Stimulated activated CD4-positive, alpha-beta T cell treated with anti-CD3 and anti-CD28 coated beads, Interleukin-4, amount 100 ng/mL, for 48 hours (primary cell): ENCODE measurements around the gene RARS2.
"Not testable (repeated sequence)": the region's sequence is repeated elsewhere in the genome, so short reads cannot be mapped to it uniquely, and the experiment has no call there.

Source experiments
- DNase-seq, 2 donors: peaks; one replicate each; pipeline ENCODE4 v3.0.0-alpha.2; 2020; ENCODE audit warnings: low read depth in 2 of 2

The RARS2 gene, protein sequence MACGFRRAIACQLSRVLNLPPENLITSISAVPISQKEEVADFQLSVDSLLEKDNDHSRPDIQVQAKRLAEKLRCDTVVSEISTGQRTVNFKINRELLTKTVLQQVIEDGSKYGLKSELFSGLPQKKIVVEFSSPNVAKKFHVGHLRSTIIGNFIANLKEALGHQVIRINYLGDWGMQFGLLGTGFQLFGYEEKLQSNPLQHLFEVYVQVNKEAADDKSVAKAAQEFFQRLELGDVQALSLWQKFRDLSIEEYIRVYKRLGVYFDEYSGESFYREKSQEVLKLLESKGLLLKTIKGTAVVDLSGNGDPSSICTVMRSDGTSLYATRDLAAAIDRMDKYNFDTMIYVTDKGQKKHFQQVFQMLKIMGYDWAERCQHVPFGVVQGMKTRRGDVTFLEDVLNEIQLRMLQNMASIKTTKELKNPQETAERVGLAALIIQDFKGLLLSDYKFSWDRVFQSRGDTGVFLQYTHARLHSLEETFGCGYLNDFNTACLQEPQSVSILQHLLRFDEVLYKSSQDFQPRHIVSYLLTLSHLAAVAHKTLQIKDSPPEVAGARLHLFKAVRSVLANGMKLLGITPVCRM

DNA sequence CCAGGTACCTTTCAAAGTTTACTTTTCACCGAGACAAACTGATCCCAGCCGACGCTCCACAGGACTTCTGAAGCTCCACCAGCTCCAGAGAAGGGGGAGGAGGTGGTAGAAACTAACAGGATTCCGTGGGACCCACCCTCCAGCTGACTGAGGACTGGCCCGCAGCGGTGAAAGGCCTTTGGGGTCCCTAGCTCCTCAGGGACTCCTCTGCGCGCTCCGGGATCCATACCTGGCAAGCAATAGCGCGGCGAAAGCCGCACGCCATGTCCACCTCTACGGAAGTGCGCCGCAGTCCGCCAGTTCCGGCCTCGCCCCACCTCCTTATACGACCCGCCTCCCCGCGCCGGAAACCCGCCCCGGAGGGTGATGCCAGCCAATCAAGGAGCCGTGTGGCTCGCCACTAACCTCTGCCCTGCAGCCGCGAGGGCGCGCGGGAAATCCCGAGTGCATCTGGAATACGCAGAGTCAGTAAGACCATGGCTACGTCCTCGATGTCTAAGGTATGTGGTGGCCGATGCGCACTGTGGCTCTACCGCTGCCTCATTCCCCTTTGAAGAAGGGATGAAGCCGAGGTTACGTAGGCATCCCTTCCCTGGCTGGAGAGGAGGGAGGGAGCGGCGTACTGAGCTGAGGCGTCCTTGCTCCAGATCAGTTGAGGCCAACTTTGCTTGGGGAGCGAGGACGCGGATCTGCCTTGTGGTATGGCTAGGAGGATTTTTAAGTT is at the start of gene RARS2, which contains the start of gene ORC3:
TSS of gene RARS2 (minus strand) at position 295 of the 724 bp plus-strand sequence. CDS start at position 265, 30 bp downstream.
TSS of gene ORC3 (plus strand) at position 443 of the 724 bp plus-strand sequence. CDS start at position 477, 34 bp downstream.
- peak; percentile 93 to 94 for DNase-seq

DNA sequence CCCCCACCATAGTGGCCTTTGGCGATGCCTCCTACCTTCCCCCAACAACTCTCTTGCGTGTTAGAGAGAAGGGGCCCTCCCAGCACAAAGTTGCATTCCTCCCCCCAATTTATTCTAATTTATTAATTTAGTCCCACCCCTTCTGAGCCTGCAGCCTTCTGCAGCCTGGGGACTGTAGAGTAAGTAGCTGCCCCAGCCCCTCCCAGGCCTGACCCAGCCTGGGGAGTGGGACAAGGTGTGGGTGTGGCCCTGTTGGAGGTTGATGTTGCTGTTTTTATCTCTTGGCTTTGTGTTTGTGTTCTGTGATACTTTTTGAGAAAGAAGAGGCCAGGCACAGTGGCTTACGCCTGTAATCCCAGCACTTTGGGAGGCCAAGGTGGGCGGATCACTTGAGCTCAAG is 49.6 kb upstream of the RARS2 start:
- DNase-seq, result no peak

DNA sequence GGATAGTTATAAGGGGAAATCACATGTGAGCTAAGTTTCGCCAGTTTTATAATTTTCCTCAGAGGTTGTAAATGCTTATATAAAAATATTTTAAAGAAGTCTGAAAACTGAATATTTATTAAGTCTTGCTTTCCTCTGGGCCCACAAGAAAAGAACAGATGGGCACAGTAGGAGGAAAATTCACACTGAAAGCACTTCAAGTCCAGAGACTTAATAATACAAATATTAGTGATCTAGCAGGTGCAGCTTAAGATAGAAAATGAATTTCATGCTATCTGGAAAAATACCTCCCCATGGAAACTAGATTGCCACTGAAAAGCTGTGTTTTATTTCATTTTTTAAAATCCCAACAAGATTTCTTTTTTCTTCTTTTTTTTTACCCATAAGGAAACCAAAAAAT is 47.3 kb upstream of the RARS2 start:
- DNase-seq, result no peak

DNA sequence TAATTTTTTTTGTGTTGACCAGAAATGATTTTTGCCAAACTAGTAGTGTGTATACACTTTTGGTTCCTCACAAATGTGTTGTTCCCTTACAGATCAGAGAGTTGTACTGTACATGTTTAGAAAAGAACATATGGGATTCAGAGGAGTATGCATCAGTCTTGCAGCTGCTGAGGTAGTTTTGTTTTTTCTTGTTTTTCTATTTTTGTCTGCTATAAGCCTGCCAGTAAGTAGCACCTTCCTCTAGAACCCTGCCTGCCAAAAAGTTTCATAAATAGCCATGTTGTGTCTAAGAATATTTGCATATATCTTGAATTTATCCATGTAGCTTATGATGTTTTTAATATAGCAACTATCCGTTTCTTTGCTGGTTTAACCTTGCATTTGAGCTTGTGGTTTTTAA is 46.5 kb upstream of the RARS2 start:
- no peak for DNase-seq

DNA sequence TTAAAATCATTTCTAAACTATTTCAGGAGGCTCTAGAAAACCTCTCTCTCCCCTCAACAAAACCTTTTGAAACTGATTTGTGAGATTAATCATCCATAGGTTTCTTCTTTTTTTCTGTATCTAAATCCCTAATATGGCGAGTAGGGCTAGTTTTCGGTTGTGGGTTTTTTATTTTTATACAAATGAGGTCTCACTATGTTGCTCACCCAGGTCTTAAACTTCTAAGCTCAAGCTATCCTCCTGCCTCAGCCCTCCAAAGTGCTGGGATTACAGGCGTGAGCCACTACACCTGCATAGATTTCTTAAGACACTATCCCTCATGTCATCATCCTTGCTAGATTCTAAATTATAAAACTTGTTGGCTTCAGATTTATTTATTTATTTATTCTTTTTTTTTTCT is 44.1 kb upstream of the RARS2 start:
- no peak for DNase-seq

DNA sequence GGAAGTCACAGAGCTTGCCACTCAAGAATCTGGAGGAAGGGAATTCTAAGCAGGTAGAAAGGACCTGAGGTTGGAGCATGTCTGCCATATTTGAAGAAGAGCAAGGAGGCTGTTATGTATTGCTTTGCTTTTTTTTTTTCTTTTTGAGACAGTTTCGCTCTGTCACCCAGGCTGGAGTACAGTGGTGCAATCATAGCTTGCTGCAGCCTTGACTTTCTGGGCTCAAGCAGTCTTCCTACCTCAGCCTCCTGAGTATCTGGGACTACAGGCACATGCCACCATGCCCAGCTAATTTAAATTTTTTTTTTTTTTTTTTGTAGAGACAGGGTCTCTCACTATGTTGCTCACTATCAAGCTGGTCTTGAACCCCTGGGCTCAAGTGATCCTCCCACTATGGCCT is 41.0 kb upstream of the RARS2 start:
- DNase-seq, result no peak

DNA sequence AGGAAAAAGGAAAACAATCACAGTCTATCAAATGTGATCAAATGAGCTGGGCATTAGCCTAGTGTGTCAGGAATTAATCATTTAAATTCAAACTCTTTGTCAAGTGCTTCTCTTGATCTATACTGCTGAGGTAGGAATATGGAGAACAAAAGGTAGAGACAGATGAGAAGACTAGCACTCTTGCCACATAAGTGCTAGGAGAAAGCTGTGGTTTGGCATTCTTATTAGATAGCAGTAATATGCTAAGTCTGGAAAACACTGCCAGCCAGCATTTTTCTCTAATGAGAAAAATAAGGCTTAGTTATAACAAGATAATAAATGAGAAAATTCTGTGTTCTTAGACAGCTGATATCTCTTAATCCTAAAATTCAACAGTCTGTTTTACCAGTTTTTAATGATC is 39.1 kb upstream of the RARS2 start:
- DNase-seq, result no peak

DNA sequence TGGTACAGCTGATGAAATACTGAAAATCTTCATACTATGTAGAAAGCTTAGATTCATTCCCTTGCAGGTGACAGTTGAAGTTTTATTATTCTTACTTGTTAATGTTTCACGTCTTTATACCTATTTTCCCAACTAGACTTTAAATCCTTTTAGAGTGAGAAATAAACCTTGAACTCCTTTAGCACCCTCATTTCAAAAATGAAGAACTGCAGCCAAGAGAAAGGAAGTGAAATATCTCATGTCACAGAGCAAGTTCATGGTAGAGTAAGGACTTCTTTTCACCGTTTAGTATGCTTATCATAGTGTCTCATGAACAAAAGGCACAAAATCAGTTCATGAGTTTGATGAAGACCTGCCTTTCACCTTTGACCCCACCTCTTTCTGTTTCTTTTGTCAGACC is 38.6 kb upstream of the RARS2 start:
- no peak for DNase-seq

DNA sequence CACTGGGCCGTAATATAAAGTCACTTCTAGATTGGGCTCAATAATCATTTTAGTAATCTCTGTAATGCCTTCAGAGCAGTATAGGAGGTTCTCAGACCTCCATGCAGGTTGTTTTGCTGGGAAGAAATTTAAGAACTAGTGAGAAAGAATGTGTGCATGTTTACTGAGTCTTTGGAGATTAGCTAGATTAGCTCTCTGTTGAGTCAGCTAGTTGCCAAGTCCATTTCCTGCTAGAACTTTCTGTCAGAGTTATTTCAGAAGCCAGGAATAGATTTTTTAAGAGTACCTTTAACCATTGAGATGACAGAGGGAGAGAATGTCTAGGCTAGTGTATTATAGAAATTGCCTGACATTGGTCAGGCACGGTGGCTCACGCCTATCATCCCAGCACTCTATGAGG is 33.5 kb upstream of the RARS2 start:
- no peak for DNase-seq

DNA sequence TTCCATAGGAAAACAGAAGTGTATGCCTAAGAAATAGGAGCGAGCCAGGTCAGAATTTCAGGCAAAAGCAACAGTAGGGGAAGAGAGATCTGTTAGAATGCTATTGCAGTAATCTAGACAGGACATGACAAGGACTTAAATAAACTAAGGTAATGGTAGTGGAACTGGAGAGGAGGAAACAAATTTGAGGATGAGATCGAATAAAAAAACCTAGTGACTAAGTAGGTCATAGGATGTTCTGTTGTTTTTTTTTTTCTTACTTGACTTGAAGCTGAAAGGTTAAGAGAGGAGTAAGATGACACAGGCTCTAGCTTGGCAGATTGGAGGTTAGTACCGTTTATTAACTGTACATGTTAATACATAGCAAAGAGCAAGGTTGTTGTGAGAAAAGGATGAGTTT is 28.7 kb upstream of the RARS2 start:
- DNase-seq, result no peak

DNA sequence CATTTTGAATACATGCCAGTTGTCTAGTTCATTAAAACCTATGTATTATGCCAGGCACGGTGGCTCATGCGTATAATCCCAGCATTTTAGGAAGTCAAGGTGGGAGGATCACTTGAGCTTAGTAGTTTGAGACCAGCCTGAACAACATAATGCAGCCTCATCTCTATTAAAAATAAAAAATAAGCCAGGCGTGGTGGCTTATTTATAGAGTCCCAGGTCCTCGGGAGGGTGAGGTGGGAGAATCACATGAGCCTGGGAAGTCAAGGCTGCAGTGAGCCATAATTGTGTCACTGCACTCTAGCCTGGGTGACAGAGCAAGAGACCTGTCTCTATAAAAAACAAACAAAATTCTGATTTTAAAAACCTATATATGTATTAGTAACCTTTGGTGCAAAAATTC is 27.6 kb upstream of the RARS2 start:
- DNase-seq, result no peak

DNA sequence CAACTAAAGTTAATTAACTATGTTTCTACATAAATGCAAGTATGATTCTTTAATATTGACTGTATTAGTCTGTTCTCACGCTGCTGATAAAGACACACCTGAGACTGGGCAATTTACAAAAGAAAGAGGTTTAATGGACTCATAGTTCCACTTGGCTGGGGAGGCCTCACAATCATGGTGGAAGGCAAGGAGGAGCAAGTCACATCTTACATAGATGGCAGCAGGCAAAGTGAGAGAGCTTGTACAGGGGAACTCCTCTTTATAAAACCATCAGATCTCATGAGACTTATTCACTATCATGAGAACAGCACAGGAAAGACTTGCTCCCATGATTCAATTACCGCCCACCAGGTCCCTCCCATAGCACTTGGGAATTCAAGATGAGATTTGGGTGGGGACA is 23.2 kb upstream of the RARS2 start:
- not testable (repeated sequence) for DNase-seq

DNA sequence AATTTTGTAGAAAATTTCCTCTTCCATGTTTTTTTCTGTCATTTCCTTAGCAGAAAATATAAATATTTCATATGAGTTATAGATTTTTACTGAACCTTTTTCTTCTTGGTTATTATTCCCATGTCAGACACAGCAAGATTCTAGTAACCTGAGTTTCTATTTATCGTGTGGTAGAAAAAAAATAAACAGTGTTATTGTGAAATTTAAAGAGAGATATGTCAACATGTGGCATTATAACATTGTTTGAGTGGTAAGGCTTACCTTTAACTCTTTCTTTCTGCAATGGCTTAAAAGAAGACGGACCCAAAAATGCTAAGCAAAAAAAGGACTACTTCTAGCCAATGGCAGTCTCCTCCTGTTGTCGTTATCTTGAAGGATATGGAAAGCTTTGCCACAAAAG is 19.0 kb upstream of the RARS2 start:
- no peak for DNase-seq

DNA sequence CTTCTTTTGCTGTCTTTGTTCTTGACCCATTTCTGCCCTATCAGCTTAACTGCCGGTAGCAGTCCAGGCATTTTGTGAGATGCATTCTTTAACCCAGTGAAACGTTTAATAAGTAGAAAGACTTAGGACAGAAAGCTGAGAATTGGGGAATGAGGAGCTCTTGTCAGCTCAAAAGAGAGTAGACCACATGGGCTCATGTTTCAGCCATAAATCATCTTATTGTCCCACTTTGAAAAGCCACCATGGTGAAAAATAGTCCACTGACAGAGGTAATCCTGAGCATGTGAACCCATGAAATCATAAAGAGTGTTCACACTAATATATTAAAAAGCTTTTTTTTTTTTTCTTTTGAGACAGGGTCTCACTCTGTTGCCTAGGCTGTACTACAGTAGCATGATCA is 16.4 kb upstream of the RARS2 start:
- no peak for DNase-seq

DNA sequence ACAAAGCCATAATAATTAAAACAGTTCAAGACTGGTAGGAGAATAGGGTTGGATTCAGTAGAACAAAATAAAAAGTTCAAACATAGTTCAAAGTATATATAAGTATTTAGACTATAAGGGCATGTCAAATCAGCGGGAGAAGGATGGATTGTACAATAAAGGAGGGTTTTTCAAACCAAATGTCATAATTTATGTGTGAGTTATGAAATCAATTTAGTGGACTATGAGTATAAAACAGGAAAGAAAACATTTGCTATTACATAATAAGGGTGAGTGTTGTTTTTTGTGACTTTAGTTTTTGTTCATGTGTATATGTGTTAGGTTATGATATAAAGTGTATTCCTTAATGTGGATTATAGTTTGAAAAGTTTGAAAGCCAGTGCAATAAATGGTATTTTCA is 10.8 kb upstream of the RARS2 start:
- DNase-seq, result no peak

DNA sequence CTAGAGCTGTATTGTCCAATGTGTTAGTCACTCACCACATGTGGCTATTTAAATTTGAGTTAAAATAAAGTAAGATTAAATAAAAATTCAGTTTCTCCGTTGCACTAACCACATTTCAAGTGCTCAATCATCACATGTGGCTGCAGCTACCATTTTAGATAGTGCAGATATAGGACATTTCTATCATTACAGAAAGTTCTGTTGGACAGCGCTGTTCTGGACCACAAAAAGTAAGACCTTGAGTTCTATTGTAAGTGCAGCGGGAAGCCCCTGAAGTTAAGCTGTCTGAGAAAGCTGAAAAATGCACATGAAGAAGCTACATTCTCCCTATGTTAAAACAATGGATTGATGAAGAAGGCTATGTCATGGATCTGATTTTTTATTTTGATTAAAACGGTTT is 1.2 kb upstream of the RARS2 start:
- no peak for DNase-seq

DNA sequence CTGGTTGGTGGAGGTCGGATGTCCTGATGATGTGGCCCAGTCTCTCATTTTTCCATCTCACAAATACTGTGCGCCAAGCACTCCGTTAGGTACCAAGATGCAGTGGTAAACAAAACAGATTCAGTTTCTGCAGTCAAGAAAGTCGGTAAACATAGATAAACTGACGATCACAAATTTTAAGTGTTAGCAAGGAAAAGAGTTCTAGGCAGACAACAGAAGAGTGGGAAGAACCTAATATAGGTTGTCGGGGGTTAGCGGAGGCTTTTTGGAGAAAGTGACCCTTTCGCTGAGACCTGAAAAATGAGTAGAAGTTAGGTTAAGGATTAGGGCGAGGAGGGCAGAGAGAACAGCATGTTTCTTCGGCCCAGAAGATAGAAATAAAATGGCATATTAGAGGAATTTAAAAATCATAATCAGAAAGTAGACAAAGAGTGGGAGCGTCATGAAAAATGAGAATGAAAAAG is 662 bp upstream of the RARS2 start:
- DNase-seq, result no peak

DNA sequence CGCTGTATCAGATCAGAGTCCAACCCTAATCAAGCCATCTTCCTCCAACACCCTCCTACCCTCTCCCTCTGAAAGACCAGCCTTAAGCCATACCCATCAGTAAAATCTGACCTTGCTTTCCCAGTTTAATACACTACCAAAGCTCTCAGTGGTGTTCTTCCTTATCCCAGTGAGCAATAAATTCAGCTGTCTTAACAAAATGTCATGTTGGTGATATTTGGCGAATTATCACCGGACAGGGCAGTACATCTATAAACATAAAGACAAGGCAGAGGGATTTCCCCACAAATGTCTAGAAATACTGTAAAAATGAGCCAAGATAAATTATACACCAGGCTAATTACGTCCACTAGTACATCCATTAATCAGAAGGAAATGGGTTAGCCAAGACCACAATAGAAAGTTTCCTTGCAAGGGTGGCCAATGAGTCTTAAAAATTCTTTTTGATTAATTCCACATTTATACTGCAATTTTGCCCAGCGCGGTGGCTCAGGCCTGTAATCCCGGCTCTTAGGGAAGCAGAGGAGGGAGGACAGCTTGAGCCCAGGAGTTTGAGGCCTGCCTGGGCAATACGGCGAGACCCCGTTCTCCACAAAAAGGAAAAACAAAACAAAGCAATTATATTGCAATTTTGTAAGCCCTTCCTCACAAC is 905 bp downstream of the RARS2 start:
- DNase-seq, result no peak

DNA sequence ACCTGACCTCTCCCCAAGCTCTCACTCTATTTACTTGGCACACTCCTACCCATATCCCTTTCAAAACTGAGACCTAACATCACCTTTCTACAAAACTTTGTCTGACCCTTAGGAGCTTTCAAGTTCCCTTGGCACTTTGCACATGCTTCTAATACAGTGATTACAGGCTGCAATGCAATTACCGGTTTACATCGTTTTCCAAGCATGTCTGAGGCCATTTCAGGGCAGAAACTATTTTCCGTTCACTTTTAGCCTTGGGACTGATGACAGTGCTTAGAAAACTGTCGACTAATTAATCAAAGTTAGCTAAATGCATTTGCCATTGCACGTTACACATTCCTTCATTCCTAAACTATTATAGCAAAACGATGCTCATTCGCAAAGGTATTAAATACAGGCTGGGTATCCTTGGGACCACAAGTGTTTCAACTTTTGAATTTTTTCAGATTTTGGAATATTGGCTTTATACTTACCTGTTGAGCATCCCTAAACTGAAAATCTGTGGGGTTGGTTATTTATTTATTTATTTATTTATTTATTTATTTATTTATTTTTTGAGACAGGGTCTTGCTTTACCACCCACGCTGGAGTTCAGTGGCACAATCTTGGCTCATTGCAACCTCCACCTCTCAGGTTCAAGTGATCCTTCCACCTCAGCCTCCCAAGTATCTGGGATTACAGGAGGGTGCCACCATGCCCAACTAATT is 3.3 kb downstream of the RARS2 start:
- DNase-seq, result no peak

DNA sequence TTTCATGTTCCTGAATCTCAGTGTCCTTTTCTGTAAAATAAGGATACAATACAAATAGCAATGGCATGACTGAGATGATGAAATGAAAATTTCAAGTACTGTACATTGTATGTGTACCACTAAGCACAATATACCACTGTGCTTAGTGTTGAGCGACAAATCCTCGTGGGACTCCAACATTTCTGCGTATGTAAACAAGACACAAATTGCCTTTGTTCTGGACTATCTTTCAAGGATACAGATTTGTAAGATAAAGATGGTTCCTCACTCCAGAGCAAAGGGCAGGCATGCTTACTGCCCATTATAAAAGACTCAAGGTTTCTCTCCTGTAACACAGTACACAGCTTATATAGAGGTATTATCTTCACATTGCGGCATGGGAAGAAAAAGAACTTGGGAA is 6.0 kb downstream of the RARS2 start:
- no peak for DNase-seq

DNA sequence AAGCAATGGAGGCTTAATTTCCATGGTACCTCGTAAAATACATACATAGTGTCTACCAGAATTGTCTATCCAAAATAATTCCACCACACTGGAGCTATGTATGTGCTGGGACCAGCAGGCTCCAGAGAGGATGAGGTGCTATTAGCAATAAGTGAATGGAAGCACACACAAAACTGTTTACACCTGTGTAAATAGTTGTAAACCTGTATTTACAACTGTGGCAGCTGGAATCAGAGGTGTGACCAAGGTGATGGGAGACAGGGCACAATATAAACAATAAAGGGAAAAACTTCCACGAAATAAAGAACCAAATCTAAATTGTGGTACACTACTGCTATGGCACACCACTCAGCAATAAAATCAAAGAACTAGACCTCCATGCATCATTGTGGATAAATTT is 14.4 kb downstream of the RARS2 start:
- no peak for DNase-seq
